Activated naive CD4-positive, alpha-beta T cell treated with anti-CD3 and anti-CD28 coated beads, Interleukin-2, amount 50 U/mL, for 72 hours (primary cell): ENCODE results near the gene MEX3A. TPM values are rescaled to one million over a fixed set of nuclear protein-coding genes. Genes with fewer than 3 reads are reported as not detected.
"Not testable (repeated sequence)": the region's sequence is repeated elsewhere in the genome, so short reads cannot be mapped to it uniquely, and the experiment has no call there.

Source experiments
- ATAC-seq, 2 donors: fragments of 150-1000 bp; cut with Tn5 transposase; 2 replicates each; pipeline ENCODE4 v1.10.0; 2021; ENCODE audit warnings: mild to moderate bottlenecking in 2 of 2, moderate library complexity in 2 of 2
- DNase-seq, 2 donors: peaks; one replicate each; pipeline ENCODE4 v3.0.0; 2021 to 2022; ENCODE audit warnings: low spot score in 2 of 2
- H3K27ac Mint-ChIP-seq, 2 donors: one replicate each; pipeline ENCODE4 v1.8.0; 2022; ENCODE audit warnings: mild to moderate bottlenecking in 2 of 2, mixed read lengths in 2 of 2
- H3K36me3 Mint-ChIP-seq, 2 donors: one replicate each; pipeline ENCODE4 v1.8.0; 2022; ENCODE audit warnings: mixed read lengths in 2 of 2
- H3K9me3 Mint-ChIP-seq, 2 donors: one replicate each; pipeline ENCODE4 v1.8.0; 2022; ENCODE audit warnings: mixed read lengths in 2 of 2
- total RNA-seq, 2 donors: library from RNA; stranded (reverse); gene quantifications; one replicate each; pipeline ENCODE4 v1.2.3, GENCODE V29; 2022

MEX3A gene
- total RNA-seq, 2 donors from 2014 or later = 0.16 to 0.49 TPM

DNA sequence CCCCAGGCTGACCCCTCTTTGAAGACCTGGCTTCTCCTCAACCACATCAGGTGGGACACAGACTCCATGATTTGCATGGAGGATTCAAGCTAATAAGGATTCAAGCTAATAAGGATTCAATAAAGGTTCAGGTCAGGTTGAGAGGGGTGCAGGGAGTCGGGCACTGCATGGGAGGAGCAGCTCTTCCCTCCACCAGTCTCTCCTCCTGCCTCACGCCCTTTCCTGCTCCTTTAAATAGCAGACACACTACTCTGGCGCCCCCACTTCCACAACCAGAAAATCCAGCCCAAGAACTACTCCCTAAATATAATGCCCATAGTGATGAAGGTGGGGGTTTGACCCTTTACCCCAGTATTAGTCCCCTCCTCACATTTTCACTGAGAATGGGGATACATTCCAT lies 7.1 kb downstream of the MEX3A start:
- ATAC-seq = no peak
- no peaks in the 10 kb centered on the region for H3K36me3 Mint-ChIP-seq
- no peaks in the 10 kb centered on the region for H3K9me3 Mint-ChIP-seq
- no peak for DNase-seq
- no peak overlapping the region for H3K27ac Mint-ChIP-seq

DNA sequence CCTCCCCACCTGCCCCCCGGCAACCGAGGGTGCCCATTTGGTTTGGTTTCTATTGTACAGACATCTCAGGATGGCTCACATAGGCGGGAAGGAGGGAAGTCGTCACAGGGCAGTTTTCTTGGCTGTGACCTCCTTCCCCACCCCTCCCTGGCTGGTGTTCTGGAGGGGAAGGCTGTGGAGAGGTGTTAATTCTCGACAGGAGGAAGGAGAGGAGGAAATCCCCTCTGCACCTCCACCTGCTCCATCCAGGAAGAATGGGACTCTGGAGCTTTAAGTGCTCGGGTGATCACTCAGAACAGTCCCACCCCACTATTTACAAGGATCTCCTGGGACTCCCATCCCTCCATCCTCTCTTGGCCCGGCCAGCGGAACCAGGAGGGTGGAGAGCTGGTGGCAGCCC lies 7.6 kb downstream of the MEX3A start:
- Mint-ChIP-seq H3K9me3 (no peaks in the 10 kb centered on the region), H3K27ac (no peak overlapping the region), H3K36me3 (no peaks in the 10 kb centered on the region)
- no peak for DNase-seq
- ATAC-seq = no peak

DNA sequence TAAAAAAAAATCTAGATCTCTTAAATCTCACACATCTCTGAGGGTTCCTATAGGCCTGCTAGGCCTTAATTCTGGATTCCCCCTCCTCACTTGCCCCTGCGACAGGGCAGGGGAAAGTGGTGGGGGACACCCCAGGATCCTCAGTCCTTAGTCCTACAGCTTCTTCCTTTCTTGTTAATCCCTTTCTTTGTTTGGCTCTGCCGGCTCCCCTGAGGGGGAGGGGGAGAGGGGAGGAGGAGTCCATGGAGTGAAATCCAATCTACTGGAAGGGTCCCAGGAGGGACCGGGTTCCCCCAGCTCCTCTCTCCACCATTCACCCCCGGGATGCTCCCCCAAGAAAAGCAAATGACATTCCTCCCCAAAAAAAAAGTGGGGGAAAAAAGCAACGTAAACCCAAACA lies 8.5 kb downstream of the MEX3A start:
- DNase-seq (no peak), ATAC-seq (no peak)
- H3K9me3 Mint-ChIP-seq = no peaks in the 10 kb centered on the region
- no peak overlapping the region for H3K27ac Mint-ChIP-seq
- H3K36me3 Mint-ChIP-seq = no peaks in the 10 kb centered on the region

DNA sequence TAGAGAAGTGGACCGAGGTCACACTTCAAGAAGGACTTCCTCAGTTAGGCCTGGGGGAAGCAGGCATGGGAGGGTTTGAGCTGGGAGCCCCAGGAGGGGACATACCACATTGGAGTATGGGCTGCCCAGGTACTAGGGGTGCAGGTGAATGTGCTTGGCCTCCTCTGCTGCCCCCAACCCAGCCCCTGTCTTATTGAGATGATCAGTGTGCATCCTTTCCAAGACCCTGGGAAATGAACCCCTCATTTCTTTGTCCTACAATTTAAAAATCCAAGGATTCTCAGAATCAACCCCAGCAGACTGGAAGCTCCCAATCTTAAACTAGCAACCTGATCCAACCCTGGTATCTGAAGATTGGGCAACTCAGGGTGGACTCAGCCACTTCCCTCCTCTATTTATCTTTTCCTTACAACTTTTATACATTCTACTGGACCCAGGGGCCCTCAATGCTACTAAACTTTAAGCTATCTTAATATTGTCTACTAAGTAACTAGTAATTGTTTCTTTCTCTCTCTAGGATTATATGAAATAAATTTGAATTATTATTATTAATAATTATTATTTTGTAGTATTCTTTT lies 9.1 kb downstream of the MEX3A start:
- H3K36me3 Mint-ChIP-seq = no peaks in the 10 kb centered on the region
- ATAC-seq = no peak
- no peak overlapping the region for H3K27ac Mint-ChIP-seq
- no peak for DNase-seq
- H3K9me3 Mint-ChIP-seq = no peaks in the 10 kb centered on the region

DNA sequence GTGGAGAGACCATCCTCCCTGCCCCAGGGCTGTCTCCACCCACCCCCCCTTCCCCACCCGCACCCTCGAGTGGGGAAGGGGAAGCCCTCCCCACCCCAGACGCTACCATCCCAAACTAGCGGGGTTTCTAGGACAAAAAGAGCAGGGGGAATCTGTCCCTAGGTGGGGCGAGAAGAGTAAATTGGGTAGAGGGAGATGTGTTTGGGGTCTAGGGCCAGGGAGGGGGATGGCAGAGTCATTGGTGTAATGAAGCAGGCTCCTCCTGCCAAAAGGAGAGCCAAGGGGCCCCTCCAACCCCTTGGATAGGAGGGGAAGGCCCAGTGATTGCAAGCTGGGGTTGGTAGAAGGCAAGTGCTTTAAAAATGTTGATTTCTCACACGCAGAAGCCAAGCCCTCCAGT lies 10.0 kb downstream of the MEX3A start:
- Mint-ChIP-seq H3K36me3 (no peaks in the 10 kb centered on the region), H3K9me3 (no peaks in the 10 kb centered on the region), H3K27ac (no peak overlapping the region)
- ATAC-seq = no peak
- DNase-seq = no peak

DNA sequence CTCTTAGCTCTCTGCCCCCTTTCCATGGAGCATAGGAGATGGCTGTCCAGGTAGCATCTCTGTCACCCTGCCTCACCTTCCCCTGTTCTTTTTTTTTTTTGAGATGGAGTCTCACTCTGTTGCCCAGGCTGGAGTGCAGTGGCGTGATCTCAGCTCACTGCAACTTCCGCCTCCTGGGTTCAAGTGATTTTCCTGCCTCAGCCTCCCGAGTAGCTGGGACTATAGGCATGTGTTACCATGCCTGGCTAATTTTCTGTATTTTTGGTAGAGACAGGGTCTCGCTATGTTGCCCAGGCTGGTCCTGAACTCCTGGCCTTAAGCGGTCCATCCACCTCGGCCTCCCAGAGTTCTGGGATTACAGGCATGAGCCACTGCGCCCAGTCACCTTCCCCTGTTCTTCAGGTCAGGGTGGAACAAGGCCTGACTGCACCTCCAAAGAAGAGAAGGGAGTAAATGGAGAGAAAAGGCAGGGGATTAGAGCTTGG lies 10.9 kb downstream of the MEX3A start:
- not testable (repeated sequence) for H3K27ac Mint-ChIP-seq, ATAC-seq, H3K36me3 Mint-ChIP-seq, DNase-seq, H3K9me3 Mint-ChIP-seq

DNA sequence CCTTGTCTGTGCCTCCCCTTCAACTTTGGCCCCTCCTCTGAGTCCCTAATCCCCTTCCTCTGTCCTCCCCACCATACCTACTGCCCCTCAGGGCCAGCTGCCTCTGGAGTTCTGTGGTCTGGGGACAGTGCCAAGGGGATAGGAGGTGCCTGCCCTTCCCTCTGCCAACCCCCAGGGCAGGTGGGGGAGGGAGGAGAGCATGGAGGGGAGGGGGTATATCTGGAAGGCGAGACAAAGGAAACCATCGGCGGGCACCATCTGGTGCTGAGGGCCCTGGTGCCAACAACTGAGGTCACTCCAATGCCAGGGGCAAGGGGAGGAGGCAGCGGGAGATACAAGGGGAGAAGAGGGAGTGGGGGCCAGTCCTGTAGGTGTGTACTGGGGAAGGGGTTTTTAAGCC lies 11.7 kb downstream of the MEX3A start:
- no peak for DNase-seq
- Mint-ChIP-seq H3K36me3 (no peaks in the 10 kb centered on the region), H3K9me3 (no peaks in the 10 kb centered on the region), H3K27ac (no peak overlapping the region)
- no peak for ATAC-seq

DNA sequence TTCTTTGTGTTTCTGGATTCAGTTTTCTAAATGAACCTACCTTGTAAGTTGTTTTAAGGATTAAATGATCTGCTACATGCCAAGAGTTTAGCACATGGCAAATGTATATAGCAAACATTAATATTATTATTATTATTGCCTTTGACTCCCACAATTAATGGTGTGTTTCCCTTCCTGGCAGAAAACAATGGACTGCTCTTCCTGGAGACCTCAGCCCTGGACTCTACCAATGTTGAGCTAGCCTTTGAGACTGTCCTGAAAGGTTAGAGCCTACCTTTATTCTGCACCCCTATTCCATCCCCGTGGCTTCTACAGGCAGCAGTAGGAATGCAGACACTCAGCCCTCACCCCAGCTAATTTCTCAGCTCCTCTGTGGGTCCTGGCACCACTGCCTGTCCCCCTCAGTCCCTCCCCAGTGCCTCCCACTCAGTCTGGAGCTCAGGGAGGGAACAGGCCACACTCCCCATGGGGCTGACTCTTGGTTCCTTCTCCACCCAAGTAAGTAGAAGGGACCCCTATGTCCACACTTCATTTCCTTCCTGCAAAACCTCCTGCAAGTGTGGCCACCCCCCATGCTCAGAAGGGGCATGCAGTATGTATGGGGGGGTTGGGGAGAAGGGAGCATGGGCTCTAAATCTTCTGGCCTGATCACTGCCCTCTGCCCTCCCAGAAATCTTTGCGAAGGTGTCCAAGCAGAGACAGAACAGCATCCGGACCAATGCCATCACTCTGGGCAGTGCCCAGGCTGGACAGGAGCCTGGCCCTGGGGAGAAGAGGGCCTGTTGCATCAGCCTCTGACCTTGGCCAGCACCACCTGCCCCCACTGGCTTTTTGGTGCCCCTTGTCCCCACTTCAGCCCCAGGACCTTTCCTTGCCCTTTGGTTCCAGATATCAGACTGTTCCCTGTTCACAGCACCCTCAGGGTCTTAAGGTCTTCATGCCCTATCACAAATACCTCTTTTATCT lies 12.5 kb downstream of the MEX3A start:
- ATAC-seq = no peak
- no peaks in the 10 kb centered on the region for H3K36me3 Mint-ChIP-seq
- no peak overlapping the region for H3K27ac Mint-ChIP-seq
- H3K9me3 Mint-ChIP-seq = no peaks in the 10 kb centered on the region
- no peak for DNase-seq

DNA sequence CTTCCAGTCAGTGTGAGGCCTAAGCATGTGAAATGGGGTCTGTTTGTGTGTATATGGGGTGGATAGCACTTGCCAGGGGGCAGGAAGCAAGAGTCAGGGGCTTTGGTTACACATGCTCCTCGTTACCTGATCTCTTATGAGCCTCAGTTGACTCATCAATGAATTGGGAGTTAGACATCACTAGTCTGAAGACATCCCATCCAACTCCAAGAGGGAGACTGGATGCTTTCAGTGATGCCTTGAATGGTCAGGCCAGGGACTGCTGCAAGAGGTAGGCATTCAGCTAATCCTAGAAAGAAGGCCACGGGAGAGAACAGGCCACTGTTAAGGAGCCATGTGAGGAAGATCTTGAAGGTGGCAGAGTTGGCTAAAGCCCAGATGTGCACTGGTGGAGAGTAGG lies 15.0 kb downstream of the MEX3A start:
- no peak overlapping the region for H3K27ac Mint-ChIP-seq
- ATAC-seq = no peak
- no peak for DNase-seq
- no peaks in the 10 kb centered on the region for H3K36me3 Mint-ChIP-seq
- H3K9me3 Mint-ChIP-seq = no peaks in the 10 kb centered on the region

DNA sequence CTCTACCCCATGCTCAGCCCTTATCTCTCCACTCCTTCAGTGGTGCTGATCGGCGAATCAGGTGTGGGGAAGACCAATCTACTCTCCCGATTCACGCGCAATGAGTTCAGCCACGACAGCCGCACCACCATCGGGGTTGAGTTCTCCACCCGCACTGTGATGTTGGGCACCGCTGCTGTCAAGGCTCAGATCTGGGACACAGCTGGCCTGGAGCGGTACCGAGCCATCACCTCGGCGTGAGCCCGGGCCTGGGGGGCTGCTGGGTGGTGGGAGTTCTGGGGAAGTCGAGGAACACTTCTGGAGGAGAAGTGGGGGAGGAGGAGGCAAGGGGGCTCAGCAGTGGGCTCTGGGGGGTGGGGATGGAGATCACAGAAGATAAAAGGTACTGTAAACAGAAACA lies 16.4 kb downstream of the MEX3A start:
- ATAC-seq (no peak), DNase-seq (no peak)
- Mint-ChIP-seq H3K27ac (peak overlapping the region in 1 of 2 donors; percentile 5), H3K36me3 (no peaks in the 10 kb centered on the region), H3K9me3 (no peaks in the 10 kb centered on the region)

DNA sequence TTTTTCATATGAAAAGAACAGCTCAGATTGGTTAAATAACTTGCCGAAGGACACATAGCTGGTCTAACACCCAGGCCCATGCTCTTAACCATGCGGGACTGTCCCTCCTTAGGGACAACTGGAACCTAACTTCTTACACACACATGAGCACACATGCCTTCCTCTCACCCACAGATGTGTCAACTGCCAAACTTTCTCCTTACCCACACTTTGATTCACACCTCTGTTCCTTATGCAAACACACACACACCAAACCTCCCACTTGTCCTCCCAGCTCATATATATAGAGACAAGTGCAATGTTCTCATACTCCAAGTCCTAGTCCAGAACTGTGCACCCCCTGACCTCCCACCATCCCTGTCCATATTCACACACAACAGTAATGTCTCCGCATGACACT lies 17.1 kb downstream of the MEX3A start:
- DNase-seq (no peak), ATAC-seq (peak; percentile 26 to 87)
- H3K9me3 Mint-ChIP-seq = no peaks in the 10 kb centered on the region
- H3K27ac Mint-ChIP-seq = peak overlapping the region in 1 of 2 donors; percentile 5
- no peaks in the 10 kb centered on the region for H3K36me3 Mint-ChIP-seq

DNA sequence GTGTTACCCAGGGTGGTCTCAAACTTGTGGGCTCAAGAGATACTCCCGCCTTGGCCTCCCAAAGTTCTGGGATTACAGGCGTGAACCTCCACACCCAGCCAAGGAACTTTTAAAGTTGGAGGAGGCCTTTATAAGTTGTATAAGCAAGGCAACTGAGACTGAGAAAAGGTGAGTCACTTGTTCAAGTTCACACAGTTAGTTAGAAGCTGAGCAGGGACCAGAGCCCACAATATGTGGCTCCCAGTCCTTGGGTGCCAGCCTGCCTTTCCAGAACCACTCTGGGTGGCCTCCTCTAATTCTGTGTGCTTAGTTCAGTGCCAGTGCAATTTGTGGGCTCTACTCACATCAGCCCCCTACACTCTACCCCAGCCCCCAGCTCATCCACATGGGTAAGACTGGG lies 17.6 kb downstream of the MEX3A start:
- ATAC-seq (peak; percentile 66 to 67), DNase-seq (no peak)
- H3K9me3 Mint-ChIP-seq = no peaks in the 10 kb centered on the region
- H3K27ac Mint-ChIP-seq = peak overlapping the region in 1 of 2 donors; percentile 5
- no peaks in the 10 kb centered on the region for H3K36me3 Mint-ChIP-seq

DNA sequence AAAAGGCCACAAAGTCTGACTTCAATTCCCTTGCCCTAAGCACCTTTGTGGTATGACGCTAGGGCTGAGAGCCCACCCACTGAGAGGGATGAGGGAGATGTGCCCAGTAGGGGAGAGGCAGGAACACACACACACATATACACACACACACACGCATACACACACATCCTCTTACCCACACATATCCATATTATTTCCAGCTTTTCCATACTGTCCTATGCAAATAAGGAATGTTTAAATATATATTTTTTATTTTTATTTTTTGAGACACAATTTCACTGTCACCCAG lies 18.3 kb downstream of the MEX3A start:
- Mint-ChIP-seq H3K27ac (no peak overlapping the region), H3K36me3 (no peaks in the 10 kb centered on the region), H3K9me3 (no peaks in the 10 kb centered on the region)
- ATAC-seq (no peak), DNase-seq (no peak)

DNA sequence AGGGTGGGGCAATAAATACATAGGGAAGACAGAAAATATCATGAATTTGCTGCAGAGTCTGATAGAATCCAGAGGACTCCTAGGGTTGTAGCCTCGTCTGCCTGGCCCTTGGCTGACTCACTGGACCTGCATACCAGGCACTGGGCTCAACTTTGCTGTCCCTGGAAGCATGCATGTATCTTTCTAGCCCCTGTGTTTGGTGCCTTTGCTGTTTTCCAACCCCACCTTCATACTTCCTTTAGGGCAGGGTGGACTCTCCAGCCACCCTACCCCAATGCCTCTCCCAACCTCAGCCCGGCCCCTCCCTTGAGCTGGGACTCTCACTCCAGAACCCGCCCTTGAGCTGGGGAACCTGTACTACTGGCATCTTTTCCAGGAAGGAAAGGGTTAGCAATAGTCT lies 20.1 kb downstream of the MEX3A start:
- ATAC-seq (no peak), DNase-seq (no peak)
- Mint-ChIP-seq H3K36me3 (no peaks in the 10 kb centered on the region), H3K27ac (peak overlapping the region in 1 of 2 donors; percentile 44), H3K9me3 (no peaks in the 10 kb centered on the region)

DNA sequence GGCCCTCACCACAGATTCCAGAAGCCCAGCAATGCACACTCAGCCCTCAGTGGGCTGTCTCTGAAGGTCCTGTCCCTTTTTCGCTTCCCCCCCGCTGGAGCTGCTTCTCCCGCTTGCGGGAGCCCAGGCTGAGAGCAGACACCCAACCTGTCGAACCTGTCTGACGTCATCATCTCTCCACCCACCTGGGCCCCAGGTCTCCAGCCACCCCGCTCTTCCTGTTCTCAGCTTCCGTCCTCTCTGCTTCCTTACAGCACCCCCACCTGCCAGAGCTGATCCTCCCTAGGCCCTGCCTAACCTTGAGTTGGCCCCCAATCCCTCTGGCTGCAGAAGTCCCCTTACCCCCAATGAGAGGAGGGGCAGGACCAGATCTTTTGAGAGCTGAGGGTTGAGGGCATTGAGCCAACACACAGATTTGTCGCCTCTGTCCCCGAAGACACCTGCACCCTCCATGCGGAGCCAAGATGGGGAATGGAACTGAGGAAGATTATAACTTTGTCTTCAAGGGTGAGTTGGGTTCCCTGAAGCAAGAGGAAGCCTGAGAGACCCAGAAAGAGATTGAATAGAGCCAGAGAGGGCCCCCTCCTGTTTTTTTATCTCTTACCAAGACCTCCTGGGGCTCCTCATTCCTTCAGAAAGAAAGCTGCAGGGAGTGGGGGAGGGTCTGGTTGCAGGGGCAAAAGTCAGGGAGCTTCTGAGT lies 21.2 kb downstream of the MEX3A start, which contains the start of gene RAB25:
RAB25 (plus strand) TSS at position 224 of the 700 bp plus-strand sequence; CDS start at position 465, 241 bp downstream.
- Mint-ChIP-seq H3K27ac (peak within 1 kb of the TSS in 1 of 2 donors; percentile 67), H3K36me3 (no peaks in the 10 kb centered on the region), H3K9me3 (no peaks in the 10 kb centered on the region)
- DNase-seq = no peak
- ATAC-seq = no peak

DNA sequence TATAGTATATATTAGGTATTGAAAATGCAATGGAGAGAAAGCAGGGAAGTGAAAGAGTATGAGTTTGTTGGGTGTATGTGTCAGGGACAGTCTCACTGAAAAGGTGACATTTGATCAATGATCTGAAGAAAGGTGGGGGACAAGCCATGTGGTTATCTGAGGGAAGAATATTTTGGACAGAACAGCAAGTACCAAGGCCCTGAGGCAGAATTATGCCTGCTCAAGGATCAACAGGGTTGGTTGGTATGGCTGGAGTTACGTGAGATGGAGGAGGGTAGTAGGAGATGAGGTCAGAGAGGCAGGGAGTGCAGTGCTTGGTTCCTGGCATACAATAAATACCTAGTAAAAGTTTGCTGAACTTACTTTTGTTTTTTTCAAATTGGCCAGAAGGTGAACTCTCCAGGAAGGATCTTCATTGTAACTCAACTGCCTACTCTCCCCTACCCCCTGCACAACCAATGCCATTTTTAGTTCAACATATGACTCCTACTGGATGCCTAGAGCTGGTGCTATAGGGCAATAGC lies 25.9 kb downstream of the MEX3A start:
- ATAC-seq (no peak), DNase-seq (no peak)
- H3K27ac Mint-ChIP-seq = no peak overlapping the region
- H3K36me3 Mint-ChIP-seq = peaks cover 0 to 17% of the 10 kb centered on the region in 2 donors
- H3K9me3 Mint-ChIP-seq = no peaks in the 10 kb centered on the region
